ENCODE measurements around the gene AKT1.

Gene AKT1

DNA sequence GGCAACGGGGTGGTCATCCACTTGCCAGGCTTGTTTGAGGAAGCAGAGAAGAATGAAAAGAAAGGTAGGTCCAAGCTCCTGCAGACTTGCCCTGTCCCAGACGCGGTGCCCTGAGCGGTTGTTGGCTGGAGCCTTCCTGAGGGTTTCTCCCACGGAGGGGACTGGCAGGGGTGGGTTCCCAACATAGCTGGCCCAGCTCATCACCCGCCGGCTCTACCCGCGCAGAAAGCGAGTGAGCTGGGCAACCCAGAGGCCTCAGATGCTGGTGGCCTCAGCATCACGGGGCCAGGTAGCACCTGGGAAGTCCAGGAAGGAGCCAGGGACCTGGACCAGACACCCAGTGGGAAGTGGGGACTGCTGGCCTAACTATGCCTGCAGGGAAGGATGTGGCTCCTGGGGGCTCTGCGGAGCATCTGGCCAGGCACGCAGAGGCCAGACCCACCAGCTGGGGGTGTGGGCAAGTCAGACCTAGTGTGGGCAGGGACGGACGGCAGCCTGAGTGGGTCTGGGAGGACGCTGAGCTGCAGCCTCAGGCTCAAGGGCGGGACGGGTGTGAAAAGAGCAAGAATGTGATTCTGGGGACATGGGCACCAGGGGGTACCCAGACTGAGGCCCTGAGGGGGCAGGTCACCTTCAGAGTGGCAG lies 57.1 kb downstream of the AKT1 start:
- ChIA-PET CTCF (interaction anchor here (0.7 kb wide), 1 partner anchor 29 kb away, joined by 4 read pairs; no protein-coding TSS in a partner anchor), POLR2A (no interaction called here)
- TF ChIP-seq, protein P1, sequence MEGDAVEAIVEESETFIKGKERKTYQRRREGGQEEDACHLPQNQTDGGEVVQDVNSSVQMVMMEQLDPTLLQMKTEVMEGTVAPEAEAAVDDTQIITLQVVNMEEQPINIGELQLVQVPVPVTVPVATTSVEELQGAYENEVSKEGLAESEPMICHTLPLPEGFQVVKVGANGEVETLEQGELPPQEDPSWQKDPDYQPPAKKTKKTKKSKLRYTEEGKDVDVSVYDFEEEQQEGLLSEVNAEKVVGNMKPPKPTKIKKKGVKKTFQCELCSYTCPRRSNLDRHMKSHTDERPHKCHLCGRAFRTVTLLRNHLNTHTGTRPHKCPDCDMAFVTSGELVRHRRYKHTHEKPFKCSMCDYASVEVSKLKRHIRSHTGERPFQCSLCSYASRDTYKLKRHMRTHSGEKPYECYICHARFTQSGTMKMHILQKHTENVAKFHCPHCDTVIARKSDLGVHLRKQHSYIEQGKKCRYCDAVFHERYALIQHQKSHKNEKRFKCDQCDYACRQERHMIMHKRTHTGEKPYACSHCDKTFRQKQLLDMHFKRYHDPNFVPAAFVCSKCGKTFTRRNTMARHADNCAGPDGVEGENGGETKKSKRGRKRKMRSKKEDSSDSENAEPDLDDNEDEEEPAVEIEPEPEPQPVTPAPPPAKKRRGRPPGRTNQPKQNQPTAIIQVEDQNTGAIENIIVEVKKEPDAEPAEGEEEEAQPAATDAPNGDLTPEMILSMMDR (IDR thresholded peaks at IDR 0.05; ENCODE audit: control extremely low read depth, extremely low read depth, low read depth, missing control alignments): no peak
- DNase-seq (ENCODE audit: extremely low spot score): no peak

DNA sequence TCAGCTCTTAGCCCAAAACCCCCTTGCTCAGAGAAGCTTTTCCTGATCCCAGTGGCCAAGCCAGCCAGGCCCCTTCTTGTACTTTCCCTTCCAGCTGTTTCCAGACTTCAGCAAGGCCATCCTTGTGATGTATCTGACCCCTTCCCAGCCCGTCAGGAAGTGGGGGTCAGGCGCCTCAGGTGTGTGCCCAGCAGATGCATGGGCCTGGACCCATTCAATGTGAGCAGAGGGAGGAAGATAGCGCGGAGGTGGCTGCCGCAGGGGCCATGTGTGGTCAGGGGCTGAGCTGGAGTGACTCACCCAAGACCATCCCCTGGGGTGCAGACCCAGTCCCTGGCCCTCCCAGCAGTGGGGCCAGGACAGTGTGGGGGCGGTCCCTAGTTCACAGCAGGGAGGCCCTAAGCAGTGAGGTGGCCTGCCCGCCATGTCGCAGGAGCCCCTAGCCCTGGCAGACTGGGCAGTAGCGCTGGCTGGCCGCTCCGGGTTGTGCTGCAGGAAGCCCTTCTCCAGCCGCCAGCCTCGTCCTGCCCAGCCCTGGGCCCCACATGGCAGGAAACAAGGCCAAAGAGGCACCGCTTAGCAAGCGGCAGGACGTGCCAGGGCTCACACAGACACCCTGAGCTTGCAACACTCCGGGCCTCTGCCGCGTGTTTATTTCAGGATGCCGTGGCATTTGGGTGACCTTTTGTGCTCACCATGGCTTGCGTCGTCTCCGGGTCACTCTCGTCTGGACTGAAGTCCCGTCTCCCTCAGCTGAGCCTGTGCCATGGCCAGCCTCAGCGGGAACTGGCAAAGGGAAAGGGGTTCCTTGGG lies 59.5 kb downstream of the AKT1 start:
- TF ChIP-seq, protein P1 (IDR thresholded peaks at IDR 0.05; ENCODE audit: control extremely low read depth, extremely low read depth, low read depth, missing control alignments): no peak
- CTCF ChIA-PET: interaction anchor here (1.0 kb wide), 2 partner anchors 13 to 27 kb away, joined by 4 read pairs; no protein-coding TSS in a partner anchor
- DNase-seq (ENCODE audit: extremely low spot score): no peak
- POLR2A ChIA-PET: no interaction called here

DNA sequence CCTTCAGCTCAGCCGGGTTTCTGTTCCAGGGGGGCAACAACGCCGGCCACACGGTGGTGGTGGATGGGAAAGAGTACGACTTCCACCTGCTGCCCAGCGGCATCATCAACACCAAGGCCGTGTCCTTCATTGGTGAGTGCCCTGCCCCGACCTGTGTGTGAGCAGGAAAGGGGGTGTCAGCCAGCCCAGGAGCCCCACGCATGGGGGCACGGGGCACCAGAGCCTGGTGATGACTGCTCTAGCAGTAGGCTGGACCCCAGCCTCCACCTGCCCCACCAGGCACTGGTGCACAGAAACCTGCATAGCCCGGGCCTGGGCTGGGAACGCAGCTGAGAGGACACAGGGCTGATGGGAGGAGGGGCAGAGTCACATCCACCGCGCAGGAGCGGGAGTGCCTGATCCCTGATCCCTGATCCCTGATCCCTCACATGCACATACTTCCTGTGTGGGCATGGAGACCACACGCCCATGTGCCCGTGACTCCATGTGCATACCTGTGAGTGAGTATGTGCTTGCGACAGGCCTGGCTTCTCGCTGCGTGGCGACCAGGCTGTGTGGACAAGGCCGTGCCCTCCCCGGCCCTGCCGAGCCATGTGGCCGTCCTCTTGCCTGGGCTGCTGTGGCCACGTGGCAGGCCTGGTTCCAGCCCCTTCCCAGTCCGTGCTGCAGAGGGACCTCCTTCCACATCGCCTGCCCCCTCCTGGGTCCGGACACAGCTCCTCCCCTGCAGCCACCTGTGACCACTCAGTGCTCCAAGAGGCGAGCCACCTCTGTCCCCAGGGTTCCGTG lies 60.4 kb downstream of the AKT1 start:
- CTCF ChIA-PET: interaction anchor here (1.0 kb wide), 2 partner anchors 12 to 26 kb away, joined by 4 read pairs; no protein-coding TSS in a partner anchor
- TF ChIP-seq, protein P1 (IDR thresholded peaks at IDR 0.05; ENCODE audit: control extremely low read depth, extremely low read depth, low read depth, missing control alignments): no peak
- no peak for DNase-seq (ENCODE audit: extremely low spot score)
- POLR2A ChIA-PET: no interaction called here

DNA sequence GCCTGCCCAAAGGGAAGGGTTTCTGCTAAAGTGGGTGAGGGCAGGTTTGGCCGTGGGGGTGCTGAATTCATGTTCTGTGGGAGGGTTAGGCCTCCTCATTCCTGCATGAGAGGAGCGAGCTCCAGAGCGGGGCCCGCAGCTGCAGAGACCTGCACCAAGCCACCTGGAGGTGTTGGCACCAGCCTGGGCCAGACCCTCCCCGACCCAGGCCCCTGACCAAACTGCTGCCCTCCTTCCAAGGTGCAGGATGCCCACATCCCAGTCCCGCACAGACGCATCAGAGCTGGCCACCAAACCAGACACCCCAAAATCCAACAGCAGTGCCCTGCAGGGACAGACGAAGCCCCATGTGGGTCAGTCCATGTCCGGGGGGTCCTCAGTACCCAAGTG lies 61.0 kb downstream of the AKT1 start:
- ChIA-PET POLR2A (no interaction called here), CTCF (no interaction called here)
- no peak for DNase-seq (ENCODE audit: extremely low spot score)
- TF ChIP-seq, protein P1 (IDR thresholded peaks at IDR 0.05; ENCODE audit: control extremely low read depth, extremely low read depth, low read depth, missing control alignments): no peak

DNA sequence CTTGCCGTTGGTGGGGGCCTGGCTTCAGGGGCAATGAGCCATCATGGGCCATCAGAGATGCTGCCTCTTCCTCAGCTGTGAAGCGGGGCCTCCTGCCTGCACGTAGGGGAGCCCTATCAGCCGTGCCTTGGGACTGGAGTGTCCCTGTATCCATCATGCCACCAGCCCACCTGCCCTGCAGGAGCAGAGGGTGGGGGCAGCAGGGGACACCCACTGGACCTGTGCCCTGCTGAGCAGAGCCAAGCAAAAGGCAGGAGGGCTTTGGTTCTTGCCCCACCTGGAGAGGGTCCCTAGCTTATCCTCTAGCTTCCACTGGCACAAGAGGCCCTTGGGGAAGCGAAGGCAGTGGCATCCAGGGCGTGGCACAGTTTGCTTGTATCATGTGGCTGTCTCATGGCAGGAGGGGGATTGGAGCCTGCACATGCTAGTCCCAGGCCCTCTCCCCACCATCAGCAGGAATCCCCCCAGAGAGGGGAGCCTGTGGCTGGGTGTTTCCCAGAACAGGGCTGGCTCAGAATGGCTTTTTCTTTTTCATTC lies 61.4 kb downstream of the AKT1 start:
- ChIA-PET CTCF (no interaction called here), POLR2A (no interaction called here)
- TF ChIP-seq, protein P1 (IDR thresholded peaks at IDR 0.05; ENCODE audit: control extremely low read depth, extremely low read depth, low read depth, missing control alignments): no peak
- no peak for DNase-seq (ENCODE audit: extremely low spot score)

Data from GM10248 (cell line).